ENCODE results near the gene KLF5.
A peak's percentile ranks its signal among the peaks of the same experiment; 100 is the strongest.

KLF5 gene

DNA sequence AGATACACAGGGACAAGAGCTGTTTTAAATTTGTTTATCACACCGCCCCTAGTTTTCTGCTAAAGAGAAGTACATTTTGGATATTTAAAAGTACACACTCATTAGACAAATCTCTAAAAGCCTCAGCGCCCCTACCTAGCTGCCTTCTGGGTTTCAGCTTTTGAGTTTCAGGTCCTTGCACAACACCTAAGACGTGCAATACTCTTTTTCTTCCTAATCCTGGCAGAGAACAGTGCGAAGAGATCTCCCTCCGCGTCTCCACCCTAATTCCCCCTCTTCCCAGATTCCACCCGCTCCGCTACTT is 421 bp upstream of the KLF5 start (continued):
- TF ChIP-seq, protein P1, sequence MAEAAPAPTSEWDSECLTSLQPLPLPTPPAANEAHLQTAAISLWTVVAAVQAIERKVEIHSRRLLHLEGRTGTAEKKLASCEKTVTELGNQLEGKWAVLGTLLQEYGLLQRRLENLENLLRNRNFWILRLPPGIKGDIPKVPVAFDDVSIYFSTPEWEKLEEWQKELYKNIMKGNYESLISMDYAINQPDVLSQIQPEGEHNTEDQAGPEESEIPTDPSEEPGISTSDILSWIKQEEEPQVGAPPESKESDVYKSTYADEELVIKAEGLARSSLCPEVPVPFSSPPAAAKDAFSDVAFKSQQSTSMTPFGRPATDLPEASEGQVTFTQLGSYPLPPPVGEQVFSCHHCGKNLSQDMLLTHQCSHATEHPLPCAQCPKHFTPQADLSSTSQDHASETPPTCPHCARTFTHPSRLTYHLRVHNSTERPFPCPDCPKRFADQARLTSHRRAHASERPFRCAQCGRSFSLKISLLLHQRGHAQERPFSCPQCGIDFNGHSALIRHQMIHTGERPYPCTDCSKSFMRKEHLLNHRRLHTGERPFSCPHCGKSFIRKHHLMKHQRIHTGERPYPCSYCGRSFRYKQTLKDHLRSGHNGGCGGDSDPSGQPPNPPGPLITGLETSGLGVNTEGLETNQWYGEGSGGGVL (tag by site-specific recombination; IDR thresholded peaks at IDR 0.05) = peak; percentile 94
- TF ChIP-seq ZBTB17 (tag by site-specific recombination; IDR thresholded peaks at IDR 0.05) (peak; percentile 53), ZNF529 (tag by site-specific recombination; IDR thresholded peaks at IDR 0.05; ENCODE audit: insufficient replicate concordance) (no peak), ZNF354C (tag by site-specific recombination; IDR thresholded peaks at IDR 0.05; ENCODE audit: borderline replicate concordance, low read depth) (no peak), ZNF394 (tag by site-specific recombination; IDR thresholded peaks at IDR 0.05; ENCODE audit: borderline replicate concordance) (peak; percentile 72), HOXC10 (CRISPR knock-in tag; IDR thresholded peaks at IDR 0.05) (no peak), ZNF48 (tag by site-specific recombination; IDR thresholded peaks at IDR 0.05) (no peak)

DNA sequence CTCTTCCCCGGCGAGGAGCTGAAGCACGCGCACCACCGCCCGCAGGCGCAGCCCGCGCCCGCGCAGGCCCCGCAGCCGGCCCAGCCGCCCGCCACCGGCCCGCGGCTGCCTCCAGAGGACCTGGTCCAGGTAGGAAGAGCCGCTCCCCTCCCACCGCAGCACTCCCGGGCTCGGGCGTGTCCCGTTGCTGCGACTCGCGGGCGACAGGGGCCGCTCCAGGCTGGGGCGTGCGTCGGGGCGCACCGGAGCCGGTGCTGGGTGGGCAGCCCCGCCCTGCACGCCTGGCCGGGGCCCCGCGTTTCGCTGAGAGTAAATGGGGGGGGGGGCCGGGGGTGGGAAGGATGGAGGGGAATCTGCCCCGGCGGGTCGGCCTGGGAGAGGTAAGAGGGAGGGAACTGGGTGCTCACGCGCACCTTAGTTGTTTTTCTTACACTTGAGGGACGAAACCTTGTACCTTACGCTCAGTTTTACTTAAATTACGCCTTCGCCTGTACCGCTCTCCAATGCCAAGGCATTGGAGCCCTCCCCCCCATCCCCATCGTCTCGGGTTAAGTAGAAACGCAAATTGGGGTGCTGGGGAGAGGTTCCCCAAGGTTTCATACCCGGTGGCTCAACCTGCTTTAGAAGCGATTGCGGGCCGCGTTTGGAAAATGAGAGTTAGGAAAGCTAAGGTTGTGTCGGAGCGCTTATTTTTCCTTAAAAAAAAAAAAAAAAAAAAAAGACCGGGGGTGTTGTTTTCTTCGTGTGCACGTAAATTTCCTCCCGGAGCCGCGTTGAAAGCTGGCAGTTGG is 850 bp downstream of the KLF5 start:
- TF ChIP-seq PRDM1 (tag by site-specific recombination; IDR thresholded peaks at IDR 0.05) = 0 out of 2 replicates have a peak, but pooled peaks have one; percentile 9
- TF ChIP-seq, protein P2, sequence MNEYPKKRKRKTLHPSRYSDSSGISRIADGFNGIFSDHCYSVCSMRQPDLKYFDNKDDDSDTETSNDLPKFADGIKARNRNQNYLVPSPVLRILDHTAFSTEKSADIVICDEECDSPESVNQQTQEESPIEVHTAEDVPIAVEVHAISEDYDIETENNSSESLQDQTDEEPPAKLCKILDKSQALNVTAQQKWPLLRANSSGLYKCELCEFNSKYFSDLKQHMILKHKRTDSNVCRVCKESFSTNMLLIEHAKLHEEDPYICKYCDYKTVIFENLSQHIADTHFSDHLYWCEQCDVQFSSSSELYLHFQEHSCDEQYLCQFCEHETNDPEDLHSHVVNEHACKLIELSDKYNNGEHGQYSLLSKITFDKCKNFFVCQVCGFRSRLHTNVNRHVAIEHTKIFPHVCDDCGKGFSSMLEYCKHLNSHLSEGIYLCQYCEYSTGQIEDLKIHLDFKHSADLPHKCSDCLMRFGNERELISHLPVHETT (tag by site-specific recombination; IDR thresholded peaks at IDR 0.05) = no peak
- TF ChIP-seq, protein P1 (tag by site-specific recombination; IDR thresholded peaks at IDR 0.05) = peak; percentile 56; the same call in 1 of the 2 replicates
- Histone ChIP-seq H3K9me3 (ENCODE audit: control insufficient read depth, insufficient read depth, low read depth, low read length) (no peaks in the 10 kb centered on the region), H3K4me1 (ENCODE audit: control insufficient read depth, insufficient read depth, low read length) (no peaks in the 10 kb centered on the region), H3K27ac (ENCODE audit: extremely low read depth, low read depth, low read length) (peak overlapping the region; percentile 65; the same call in 1 of the 2 replicates), H3K4me3 (ENCODE audit: low read depth, low read length) (peak overlapping the region; percentile 88), H3K36me3 (ENCODE audit: control insufficient read depth in 2 of 2, insufficient read depth in 1 of 2, low read length in 2 of 2) (peaks cover 0 to 27% of the 10 kb centered on the region in 2 experiments; a peak in 1 of 3 replicates)
- CTCF ChIA-PET = interaction anchor here (0.5 kb wide), 1 partner anchor 268 kb away, joined by 3 read pairs; no protein-coding TSS in a partner anchor
- POLR2A ChIA-PET = interaction anchor here (0.5 to 2.8 kb wide), 8 partner anchors 13 to 1245 kb away, joined by 3 to 17 read pairs (median 4); no protein-coding TSS in a partner anchor

DNA sequence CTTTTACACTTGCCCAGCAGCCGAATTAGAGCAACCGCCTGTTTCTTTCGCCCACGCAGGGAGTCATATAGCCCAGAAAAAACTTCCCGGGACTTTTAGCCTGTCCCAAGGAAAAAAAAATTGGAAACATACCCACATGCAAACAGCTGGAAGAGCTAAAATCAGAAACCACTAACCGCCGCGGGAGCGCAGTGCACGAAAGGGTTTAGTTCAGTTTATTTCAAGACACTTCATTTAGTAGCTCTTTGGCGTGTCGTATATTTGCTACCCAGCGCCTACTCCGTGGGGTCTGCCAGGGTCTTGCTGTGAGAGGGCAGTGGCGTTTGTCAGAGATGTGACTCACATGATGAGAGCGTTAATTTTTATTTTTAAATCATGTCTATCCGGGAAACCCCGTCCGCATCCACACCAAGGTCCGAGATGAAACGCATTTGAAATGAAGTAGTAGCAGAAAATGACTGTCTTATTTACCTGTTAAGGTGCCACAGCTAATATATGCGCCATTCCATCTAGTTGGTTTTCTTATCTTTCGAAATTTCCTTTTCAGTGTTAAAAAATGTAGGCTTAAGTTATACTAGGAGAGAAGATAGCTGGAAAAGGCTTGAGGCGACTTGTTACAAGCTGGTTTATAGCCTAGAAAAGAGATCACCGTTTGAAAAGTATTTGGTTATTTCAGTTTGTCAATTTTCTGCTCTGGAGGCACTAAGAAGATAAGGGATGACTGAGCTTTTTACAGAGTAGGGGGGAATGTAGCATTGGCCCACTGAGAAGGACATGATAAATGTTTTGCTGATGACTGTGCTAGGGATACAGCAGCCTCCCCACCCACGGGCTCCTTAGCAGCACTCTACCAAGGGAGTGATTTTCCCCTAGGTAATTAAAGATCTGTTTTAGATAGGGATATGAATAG is 1.7 kb downstream of the KLF5 start:
- H3K27ac ChIP-seq (ENCODE audit: extremely low read depth, low read depth, low read length) = no peak overlapping the region
- H3K4me1 ChIP-seq (ENCODE audit: control insufficient read depth, insufficient read depth, low read length) = no peaks in the 10 kb centered on the region
- H3K9me3 ChIP-seq (ENCODE audit: control insufficient read depth, insufficient read depth, low read depth, low read length) = no peaks in the 10 kb centered on the region
- ChIA-PET CTCF (interaction anchor here (0.5 kb wide), 1 partner anchor 269 kb away, joined by 3 read pairs; no protein-coding TSS in a partner anchor), POLR2A (interaction anchor here (0.6 to 2.8 kb wide), 4 partner anchors 13 to 1244 kb away, joined by 4 to 17 read pairs (median 5); no protein-coding TSS in a partner anchor)
- peaks cover 0 to 33% of the 10 kb centered on the region in 2 experiments; a peak in 1 of 3 replicates for H3K36me3 ChIP-seq (ENCODE audit: control insufficient read depth in 2 of 2, insufficient read depth in 1 of 2, low read length in 2 of 2)
- peak overlapping the region; percentile 88 for H3K4me3 ChIP-seq (ENCODE audit: low read depth, low read length)
- TF ChIP-seq ZNF114 (tag by site-specific recombination; IDR thresholded peaks at IDR 0.05) (no peak), ZNF549 (tag by site-specific recombination; IDR thresholded peaks at IDR 0.05) (no peak), ZFHX2 (tag by site-specific recombination; conservative IDR thresholded peaks at IDR 0.05) (peak; percentile 69), IKZF3 (tag by site-specific recombination; IDR thresholded peaks at IDR 0.05) (no peak), ZNF335 (tag by site-specific recombination; conservative IDR thresholded peaks at IDR 0.05) (peak; percentile 41; the same call in 1 of the 2 replicates), SP7 (tag by site-specific recombination; IDR thresholded peaks at IDR 0.05) (peak; percentile 31; the same call in 1 of the 2 replicates), ZNF341 (tag by site-specific recombination; IDR thresholded peaks at IDR 0.05; ENCODE audit: low read depth) (peak; percentile 50), ZBTB7A (tag by site-specific recombination; IDR thresholded peaks at IDR 0.05; ENCODE audit: low read depth) (no peak), EGR2 (tag by site-specific recombination; IDR thresholded peaks at IDR 0.05; ENCODE audit: low read depth) (peak; percentile 53; the same call in 1 of the 2 replicates)
- TF ChIP-seq, protein P3, sequence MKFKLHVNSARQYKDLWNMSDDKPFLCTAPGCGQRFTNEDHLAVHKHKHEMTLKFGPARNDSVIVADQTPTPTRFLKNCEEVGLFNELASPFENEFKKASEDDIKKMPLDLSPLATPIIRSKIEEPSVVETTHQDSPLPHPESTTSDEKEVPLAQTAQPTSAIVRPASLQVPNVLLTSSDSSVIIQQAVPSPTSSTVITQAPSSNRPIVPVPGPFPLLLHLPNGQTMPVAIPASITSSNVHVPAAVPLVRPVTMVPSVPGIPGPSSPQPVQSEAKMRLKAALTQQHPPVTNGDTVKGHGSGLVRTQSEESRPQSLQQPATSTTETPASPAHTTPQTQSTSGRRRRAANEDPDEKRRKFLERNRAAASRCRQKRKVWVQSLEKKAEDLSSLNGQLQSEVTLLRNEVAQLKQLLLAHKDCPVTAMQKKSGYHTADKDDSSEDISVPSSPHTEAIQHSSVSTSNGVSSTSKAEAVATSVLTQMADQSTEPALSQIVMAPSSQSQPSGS (tag by site-specific recombination; IDR thresholded peaks at IDR 0.05; ENCODE audit: low read depth) = no peak
- TF ChIP-seq, protein P4, sequence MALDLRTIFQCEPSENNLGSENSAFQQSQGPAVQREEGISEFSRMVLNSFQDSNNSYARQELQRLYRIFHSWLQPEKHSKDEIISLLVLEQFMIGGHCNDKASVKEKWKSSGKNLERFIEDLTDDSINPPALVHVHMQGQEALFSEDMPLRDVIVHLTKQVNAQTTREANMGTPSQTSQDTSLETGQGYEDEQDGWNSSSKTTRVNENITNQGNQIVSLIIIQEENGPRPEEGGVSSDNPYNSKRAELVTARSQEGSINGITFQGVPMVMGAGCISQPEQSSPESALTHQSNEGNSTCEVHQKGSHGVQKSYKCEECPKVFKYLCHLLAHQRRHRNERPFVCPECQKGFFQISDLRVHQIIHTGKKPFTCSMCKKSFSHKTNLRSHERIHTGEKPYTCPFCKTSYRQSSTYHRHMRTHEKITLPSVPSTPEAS (tag by site-specific recombination; IDR thresholded peaks at IDR 0.05) = no peak
